ENCODE results near the gene ERBB2. TPM values are rescaled to one million over a fixed set of nuclear protein-coding genes. Genes with fewer than 3 reads are reported as not detected.
A peak's percentile ranks its signal among the peaks of the same experiment; 100 is the strongest.
"Not testable (repeated sequence)": the region's sequence is repeated elsewhere in the genome, so short reads cannot be mapped to it uniquely, and the experiment has no call there.

Gene ERBB2
- total and polyA plus RNA-seq, 2 of the 4 experiments (the other 2 are of a cell fraction) = 28.7 to 33.3 TPM

DNA sequence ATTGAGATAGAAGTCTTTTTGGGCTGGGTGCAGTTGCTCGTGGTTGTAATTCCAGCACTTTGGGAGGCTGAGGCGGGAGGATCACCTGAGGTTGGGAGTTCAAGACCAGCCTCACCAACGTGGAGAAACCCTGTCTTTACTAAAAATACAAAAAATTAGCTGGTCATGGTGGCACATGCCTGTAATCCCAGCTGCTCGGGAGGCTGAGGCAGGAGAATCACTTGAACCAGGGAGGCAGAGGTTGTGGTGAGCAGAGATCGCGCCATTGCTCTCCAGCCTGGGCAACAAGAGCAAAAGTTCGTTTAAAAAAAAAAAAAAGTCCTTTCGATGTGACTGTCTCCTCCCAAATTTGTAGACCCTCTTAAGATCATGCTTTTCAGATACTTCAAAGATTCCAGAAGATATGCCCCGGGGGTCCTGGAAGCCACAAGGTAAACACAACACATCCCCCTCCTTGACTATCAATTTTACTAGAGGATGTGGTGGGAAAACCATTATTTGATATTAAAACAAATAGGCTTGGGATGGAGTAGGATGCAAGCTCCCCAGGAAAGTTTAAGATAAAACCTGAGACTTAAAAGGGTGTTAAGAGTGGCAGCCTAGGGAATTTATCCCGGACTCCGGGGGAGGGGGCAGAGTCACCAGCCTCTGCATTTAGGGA lies 577 bp upstream of the ERBB2 start:
- dilution Hi-C loops (cut with HindIII; ENCODE audit: low sequenced_read_pairs, unreplicated experiment); H2BK20ac ChIP-seq (ENCODE audit: low read depth, low read length); DNase-seq; H3K27me3 ChIP-seq (ENCODE audit: control insufficient read depth, insufficient read depth, low read length); BruUV-seq (replicated peaks); H2BK15ac ChIP-seq (ENCODE audit: low read depth, low read length); in situ Hi-C loops (cut with MboI; ENCODE audit: low sequenced_read_pairs); H3K9me3 ChIP-seq (ENCODE audit: control insufficient read depth, insufficient read depth, low read length); H3K56ac ChIP-seq (ENCODE audit: extremely low read depth, insufficient read depth, low read length); H3K36me3 ChIP-seq (ENCODE audit: control insufficient read depth, insufficient read depth, low read length); intact Hi-C loops (cut with micrococcal nuclease); H2BK120ac ChIP-seq (ENCODE audit: low read depth, low read length): not testable (repeated sequence)
- Histone ChIP-seq H3K4me2 (ENCODE audit: low read depth, low read length) (peak overlapping the region; percentile 96), H3K4ac (ENCODE audit: low read depth, low read length) (peak overlapping the region; percentile 47), H4K8ac (ENCODE audit: low read depth in 2 of 2, low read length in 2 of 2) (peak overlapping the region; percentile 86 to 88), H3K4me3 (ENCODE audit: insufficient read depth, low read depth, low read length) (peak overlapping the region; percentile 90), H2BK5ac (ENCODE audit: low read depth, low read length, poor library complexity, severe bottlenecking) (peak overlapping the region; percentile 30), H4K5ac (ENCODE audit: low read depth, low read length) (peak overlapping the region; percentile 91), H3K23ac (ENCODE audit: low read depth, low read length) (peak overlapping the region; percentile 21; the same call in 1 of the 2 replicates), H3K79me1 (ENCODE audit: low read depth in 1 of 2, low read length in 2 of 2) (peaks cover 0 to 45% of the 10 kb centered on the region in 2 experiments; a peak in 3 of 4 replicates), H3K9ac (ENCODE audit: low read depth, low read length) (peak overlapping the region; percentile 87), H3K4me1 (ENCODE audit: control insufficient read depth, insufficient read depth, low read length) (peaks cover 14% of the 10 kb centered on the region), H4K91ac (ENCODE audit: insufficient read depth, low read depth, low read length) (peak overlapping the region; percentile 31; the same call in 1 of the 2 replicates), H3K27ac (ENCODE audit: insufficient read depth, low read length) (0 out of 2 replicates have a peak overlapping the region, but pooled peaks have one; percentile 21), H2AFZ (replicated peaks; ENCODE audit: low read length, poor library complexity) (peak overlapping the region; percentile 89), H3K14ac (replicated peaks; ENCODE audit: low read depth, low read length) (peak overlapping the region; percentile 26; the same call in 1 of the 2 replicates), H3K18ac (ENCODE audit: low read depth, low read length) (peak overlapping the region; percentile 70), H2AK9ac (replicated peaks; ENCODE audit: low read depth, low read length, poor library complexity) (peak overlapping the region; percentile 13), H4K20me1 (ENCODE audit: insufficient read depth, low read length) (peaks cover 30% of the 10 kb centered on the region), H3K9me1 (ENCODE audit: insufficient read depth, low read length) (peaks cover 21% of the 10 kb centered on the region), H2AK5ac (ENCODE audit: low read depth, low read length) (peak overlapping the region; percentile 26; the same call in 1 of the 2 replicates)
- peak; percentile 1 for ATAC-seq (ENCODE audit: low read depth)
- POLR2A ChIA-PET (ENCODE audit: unreplicated experiment) = interaction anchor here (0.6 kb wide), 1 partner anchor 11 kb away, joined by 4 read pairs; the partner anchor contains the start of gene PGAP3
- 80% methylated on average over 1 of the region's 11 CpGs; no CpG with 5 or more reads in 1 of the 2 experiments for WGBS, 2 experiments (ENCODE audit: extremely low coverage in 2 of 2, insufficient read length in 1 of 2)
- CTCF ChIA-PET = interaction anchor here (1.5 kb wide), 1 partner anchor 11 kb away, joined by 7 read pairs; the partner anchor contains the start of gene PGAP3

All from IMR-90 (cell line).